GM19351 (cell line): ENCODE results near the gene SLC50A1.
"Not testable (repeated sequence)": the region's sequence is repeated elsewhere in the genome, so short reads cannot be mapped to it uniquely, and the experiment has no call there.

Experiments
- ATAC-seq: cut with Tn5 transposase; IDR thresholded peaks from one replicate; pipeline ENCODE4 v1.9.1; 2021; ENCODE audit warnings: mild to moderate bottlenecking, moderate library complexity; ENCODE audit not compliant: unreplicated experiment

SLC50A1 gene

DNA sequence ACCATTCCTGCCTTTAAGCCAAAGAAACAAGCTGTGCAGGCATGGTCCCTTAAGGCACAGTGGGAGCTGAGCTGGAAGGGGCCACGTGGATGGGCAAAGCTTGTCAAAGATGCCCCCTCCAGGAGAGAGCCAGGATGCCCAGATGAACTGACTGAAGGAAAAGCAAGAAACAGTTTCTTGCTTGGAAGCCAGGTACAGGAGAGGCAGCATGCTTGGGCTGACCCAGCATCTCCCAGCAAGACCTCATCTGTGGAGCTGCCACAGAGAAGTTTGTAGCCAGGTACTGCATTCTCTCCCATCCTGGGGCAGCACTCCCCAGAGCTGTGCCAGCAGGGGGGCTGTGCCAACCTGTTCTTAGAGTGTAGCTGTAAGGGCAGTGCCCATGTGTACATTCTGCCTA lies 1.3 kb upstream of the SLC50A1 start:
- ATAC-seq: no peak

DNA sequence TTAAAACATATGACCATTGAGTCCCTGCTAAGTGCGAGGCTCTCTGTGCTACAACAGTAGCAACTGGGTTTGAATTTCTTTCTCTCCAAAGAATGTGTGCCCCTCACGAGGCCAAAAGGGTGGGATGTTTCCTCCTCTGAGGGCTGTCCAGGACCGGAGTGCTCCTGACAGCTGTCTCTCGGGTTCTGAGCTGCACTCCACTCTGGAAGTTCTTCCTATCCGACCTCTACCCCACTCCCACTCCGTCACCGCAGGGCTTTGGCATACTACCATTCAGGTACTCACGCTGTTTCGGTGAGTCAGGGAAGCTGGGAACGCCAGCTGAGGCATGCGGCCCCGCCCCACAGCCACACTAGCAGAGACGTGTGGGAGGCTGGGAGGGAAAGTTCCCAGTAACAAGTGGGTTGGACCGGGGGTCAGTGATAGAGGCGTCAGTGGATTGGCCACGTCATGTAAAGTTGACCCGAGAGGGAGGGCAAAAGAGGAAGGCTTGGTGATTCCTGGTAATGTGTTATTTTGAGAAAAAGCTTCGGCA lies 705 bp upstream of the SLC50A1 start:
- no peak for ATAC-seq

DNA sequence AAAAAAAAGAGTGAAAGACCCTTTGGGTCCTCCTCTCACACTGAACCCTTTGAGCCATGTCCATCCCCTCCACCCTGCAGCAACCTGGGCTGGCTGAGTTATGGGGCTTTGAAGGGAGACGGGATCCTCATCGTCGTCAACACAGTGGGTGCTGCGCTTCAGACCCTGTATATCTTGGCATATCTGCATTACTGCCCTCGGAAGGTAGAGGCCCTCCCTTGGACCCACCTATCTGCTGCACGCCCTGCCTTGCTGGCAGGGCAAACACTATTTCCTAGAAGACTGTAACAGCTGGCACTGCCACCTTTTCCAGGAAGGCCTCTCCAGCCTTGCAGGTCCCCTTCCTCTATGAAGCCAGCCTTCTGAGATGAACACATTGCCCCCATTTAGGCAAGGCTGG lies 1.1 kb downstream of the SLC50A1 start:
- ATAC-seq: no peak

DNA sequence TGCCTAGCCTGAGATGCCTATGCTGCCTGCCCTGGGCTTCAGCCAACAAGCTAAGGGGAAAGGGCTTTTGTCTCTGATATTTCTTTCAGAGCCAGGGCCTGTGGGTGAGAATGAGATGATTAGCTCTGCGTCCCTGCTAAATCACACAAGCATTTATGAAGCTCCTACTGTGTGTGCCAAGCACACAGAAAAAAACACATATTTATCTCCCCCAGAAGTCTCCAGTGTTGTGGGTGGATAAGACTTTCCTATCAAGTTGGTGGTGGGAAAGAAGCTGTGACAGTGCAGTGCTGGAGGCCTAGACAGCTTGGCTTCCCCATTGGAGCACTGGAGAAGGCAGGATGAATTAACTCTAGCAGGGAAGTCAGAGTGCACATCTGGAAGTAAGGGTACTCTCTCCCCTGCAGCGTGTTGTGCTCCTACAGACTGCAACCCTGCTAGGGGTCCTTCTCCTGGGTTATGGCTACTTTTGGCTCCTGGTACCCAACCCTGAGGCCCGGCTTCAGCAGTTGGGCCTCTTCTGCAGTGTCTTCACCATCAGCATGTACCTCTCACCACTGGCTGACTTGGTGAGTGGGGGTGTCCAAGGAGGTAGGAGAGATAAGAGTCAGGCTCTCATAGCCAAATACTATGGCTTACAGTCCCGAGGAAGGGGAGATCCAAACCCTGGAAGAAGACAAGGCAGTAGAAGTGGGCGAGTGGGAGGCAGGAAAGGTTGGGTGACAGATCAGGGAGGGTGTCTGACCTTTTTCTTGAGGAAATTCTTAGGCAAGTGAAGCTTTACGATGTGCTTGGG lies 1.7 kb downstream of the SLC50A1 start:
- ATAC-seq: no peak

DNA sequence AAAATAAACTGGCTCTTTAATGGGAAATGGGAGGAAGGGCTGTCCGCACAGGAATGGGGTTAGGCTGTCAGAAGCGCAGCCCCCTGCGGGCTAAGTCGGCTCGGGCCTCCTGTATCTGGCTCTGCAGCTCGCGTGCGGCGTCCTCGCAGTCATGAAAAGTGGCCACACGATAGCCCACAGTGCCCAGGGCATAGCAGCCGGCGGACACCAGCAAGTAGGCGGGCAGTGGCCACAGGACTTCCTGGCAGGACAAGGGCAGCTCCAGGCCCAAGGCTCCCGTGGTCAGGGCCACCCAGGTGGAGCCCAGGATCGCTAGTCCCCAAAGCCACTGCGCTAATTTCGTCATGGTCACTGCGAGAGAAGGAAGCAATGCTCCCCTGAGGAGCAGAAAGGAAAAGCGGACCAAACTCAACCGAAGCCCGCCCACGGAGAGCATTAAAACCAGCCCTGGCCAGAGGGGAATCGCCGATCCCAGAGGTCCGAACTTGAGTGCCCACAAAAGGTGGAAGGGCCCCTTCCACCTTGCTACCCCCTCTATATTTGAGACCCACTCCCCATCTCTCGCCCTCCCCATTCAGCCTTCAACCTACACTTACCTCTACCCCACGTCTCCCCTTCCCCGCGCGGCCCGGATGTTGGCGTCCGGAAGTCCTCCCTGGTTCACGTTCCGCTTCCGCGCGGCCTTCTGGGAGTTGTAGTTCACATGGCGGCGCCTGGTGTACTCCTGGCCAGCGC lies 4.4 kb downstream of the SLC50A1 start, which contains the start of gene DPM3:
Gene DPM3, minus strand, starts transcription at position 637 of the 735 bp plus-strand sequence. Its CDS starts 291 bp downstream, at position 346.
- peak; percentile 76 for ATAC-seq

DNA sequence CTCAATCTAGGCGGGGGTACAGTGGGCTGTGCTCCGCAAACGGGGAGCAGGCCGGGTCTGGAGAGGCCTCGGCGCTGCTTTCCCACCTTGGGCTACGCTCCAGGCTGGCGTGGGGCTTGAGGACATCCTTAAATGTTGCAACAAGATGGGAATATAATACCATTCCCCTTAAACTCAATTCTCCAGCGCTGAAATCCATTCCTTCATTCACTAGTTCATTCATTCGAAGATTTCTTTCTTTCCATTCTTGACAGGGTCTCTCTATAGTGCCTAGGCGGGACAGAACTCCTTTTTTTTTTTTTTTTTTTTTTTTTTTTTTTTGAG lies 4.9 kb downstream of the SLC50A1 start:
- ATAC-seq: no peak

DNA sequence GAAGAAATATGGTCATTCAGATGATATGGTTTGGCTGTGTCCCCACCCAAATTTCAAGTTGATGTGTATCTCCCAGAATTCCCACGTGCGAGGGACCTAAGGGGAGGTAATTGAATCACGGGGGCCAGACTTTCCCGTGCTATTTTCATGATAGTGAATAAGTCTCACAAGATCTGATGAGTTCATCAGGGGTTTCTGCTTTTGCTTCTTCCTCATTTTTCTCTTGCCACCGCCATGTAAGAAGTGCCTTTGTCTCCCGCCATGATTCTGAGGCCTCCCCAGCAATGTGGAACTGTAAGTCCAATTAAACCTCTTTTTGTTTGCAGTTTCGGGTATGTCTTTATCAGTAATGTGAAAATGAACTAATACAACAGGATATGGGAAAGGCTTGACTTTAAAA lies 6.1 kb downstream of the SLC50A1 start:
- ATAC-seq: no peak

DNA sequence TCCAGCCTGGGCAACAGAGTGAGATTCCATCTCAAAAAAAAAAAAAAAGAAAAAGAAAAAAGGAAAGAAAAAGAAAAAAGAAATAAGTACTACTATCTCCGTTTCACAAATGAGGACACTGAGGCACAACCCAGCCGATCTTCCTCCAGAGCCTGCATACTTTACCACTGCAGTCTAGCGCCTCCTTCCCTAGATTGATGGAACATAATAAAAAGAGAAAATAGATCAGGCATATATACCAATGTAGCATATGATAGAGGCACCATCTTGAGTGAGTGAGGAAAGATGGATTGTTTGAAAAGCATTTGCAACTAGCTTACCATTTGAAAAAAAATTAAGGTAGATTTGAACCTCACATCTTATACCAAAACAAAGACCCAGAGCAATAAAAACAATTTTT lies 9.8 kb downstream of the SLC50A1 start:
- ATAC-seq: no peak

DNA sequence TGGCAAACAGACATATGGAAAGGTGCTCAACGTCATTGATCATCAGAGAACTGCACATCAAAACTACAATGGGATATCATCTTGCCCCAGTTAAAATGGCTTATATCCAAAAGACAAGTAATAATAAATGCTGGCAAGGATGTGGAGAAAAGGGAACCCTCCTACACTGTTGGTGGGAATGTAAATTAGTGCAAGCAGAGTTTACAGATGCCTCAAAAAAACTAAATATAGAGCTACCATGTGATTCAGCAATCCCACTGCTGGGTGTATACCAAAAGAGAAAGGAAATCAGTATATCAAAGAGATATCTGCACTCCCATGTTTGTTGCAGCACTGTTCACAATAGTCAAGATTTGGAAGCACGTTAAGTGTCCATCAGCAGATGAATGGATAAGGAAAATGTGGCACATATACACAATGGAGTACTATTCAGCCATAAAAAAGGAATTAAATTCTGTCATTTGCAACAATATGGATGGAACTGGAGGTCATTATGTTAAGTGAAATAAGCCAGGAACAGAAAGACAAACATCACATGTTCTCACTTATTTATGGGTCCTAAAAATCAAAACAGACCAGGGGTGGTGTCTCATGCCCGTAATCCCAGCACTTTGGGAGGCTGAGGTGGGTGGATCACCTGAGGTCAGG lies 20.5 kb downstream of the SLC50A1 start:
- ATAC-seq: not testable (repeated sequence)

DNA sequence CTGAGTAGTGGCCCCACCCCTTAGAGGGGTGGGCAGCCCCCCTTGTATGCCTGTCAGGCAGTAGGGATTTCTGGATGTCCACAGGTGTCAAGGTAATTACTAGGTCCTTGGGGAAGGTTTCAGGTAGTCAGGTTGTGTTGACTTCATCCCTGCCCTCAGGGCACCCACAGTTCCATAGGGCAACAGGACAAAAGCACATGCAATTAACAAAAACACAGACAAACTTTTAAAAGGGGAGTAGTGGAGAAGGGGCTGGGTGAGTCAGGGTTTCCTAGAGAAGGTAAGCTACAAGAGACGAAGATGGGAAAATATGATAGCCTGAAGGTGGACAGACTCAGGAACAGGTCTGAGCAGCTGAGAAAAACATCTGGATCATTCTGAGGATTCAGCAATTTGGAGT lies 23.3 kb downstream of the SLC50A1 start:
- ATAC-seq: no peak

DNA sequence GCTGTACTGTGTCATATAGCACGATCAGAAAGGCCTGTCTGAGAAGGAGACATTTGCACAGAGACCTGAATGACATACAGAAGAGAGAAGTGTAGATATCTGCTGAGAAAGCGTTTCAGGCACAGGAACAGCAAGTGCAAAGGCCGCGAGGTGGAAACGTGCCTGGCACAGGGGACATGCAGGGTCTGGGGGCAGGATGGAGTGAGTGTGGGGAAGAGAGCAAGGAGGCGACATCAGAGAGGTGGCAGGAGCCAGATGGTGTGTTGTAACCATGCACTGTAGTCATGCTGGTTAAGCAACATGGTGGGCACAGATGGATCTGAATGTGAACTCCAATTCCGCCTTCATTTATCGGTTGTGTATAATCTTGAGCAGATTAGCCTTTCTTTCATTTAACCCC lies 24.5 kb downstream of the SLC50A1 start:
- ATAC-seq: no peak

DNA sequence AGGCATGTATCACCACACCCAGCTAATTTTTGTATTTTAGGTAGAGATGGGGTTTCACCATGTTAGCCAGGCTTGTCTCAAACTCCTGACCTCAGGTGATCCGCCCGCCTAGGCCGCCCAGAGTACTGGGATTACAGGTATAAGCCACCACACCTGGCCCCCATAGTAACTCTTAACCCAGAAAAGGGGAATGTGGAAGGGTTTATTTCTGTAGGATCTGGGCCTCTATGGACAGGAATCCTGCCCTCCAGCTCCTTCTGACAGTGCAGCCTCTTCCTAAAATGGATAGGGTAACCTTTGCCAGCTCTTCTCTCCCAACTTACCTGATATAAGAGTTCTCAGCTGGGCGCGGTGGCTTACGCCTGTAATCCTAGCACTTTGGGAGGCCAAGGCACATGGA lies 27.0 kb downstream of the SLC50A1 start:
- ATAC-seq: not testable (repeated sequence)

DNA sequence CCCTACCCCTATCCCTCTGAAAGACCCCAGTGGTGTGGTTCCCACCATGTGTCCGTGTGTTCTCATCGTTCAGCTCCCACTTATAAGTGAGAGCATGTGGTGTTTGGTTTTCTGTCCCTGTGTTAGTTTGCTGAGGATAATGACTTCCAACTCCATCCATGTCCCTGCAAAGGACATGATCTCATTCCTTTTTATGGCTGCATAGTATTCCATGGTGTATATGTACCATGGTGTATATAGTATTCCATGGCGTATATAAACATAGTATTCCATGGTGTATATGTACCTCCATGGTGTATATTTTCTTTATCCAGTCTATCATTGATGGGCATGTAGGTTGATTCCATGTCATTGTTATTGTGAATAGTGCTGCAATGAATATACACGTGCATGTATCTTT lies 28.1 kb downstream of the SLC50A1 start:
- not testable (repeated sequence) for ATAC-seq

DNA sequence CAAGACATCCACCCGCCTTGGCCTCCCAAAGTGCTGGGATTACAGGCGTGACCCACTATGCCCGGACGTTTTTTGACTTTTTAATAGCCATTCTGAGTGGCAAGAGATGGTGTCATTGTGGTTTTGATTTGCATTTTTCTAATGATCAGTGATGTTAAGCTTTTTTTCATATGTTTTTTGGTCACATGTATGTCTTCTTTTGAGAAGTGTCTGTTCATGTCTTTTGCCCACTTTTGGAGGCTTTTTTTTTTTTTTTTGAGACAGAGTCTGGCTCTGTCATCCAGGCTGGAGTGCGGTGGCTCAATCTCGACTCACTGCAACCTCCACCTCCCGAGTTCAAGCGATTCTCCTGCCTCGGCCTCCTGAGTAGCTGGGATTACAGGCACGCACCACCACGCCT lies 29.0 kb downstream of the SLC50A1 start:
- not testable (repeated sequence) for ATAC-seq

DNA sequence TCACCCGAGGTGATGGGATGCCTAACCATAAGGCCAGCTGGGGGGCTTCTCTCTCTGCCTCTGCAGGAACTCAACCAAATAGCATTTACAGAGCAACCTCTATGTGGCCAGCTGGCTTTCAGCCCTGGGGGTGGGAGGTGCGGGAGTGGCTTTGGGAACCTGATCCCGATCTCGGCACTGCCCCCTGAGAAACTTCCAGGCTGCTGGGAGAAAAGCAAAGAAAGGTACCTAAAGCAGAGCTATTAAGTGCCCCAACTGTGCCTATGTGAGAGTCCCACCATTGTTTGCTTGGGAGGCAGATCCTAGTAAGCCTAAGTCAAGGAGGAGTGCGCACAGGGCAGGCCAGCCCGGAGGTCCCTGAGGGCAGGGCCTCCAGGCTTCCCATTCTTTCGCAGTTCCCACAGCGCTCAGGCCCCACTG lies 30.4 kb downstream of the SLC50A1 start:
- no peak for ATAC-seq

DNA sequence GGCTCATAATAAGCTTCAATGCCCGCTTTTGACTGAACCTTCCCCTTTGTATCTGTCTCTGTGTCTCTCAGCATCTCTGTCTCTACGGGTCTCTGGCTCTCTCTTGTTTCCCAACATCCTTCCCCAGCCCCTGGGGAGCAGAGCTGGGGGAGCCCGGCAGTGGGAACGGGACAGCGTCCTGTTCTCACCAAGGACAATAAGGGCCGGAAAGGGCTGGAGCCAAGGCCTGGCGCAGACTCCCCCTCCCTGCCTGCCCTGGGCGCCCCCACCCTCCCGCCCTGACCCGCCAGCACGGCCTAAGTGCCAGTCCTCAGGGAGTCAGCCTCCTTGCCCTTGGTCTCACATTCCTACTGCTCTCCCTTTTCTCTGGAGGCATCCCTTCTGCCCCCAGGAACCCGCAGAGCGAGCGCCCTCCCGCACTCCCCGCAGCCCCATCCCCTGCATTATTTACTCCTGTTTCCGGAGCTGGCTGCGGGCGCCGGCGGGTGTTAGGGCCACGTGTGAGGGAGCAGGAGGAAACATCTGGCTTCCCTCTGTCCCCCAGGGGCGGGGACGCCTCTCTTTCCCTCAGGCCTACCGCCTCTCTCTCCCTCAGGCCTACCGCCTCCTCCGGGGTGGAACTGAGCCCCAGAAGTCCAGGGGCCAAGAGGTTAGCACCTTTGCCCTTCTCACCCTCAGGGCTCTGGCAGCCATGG lies 31.0 kb downstream of the SLC50A1 start:
- no peak for ATAC-seq

DNA sequence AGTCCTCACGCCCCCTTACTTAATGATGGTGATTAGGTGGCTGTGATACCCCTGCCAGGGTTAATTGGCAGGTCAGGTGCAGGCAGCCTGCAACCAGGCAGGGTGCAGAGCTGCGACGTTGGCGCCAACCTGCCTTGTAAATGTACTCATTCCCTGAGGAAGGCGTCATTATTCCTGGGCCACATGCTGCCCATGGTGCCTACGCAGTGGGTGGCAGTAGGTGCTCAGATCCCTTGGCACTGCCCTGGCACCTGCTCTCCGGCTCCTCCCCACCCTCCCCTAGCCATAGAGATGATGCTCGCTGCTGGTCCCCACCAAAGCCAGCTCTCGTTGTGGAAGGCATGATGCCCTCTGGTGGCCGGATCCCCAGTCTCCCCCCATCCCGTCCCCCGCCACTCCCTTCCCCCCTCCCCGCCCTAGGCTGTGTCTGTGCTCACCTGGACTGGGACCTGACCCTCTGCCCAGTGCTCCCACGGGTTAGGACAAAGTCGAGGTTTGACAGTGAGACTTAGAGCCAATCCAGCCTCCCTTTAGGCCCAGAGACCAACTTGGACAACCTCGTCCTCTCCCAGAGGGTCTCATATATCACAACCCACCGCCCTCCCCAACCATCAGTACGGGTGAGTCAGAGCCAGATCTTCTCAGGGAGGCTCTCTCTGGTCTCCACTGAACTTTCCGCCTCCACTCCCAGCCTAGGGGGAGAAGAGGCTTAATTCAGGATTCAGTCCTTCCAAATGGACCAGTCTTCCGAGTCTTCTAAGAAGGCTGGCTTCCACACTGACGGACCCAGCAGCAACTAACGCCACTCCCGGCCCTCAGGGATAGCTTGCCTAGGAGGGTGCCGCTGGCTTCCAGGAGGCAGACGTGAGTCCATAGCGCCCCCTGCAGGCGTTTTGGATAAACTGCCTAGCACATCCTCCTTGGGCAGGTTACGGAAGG lies 31.8 kb downstream of the SLC50A1 start:
- ATAC-seq: no peak

DNA sequence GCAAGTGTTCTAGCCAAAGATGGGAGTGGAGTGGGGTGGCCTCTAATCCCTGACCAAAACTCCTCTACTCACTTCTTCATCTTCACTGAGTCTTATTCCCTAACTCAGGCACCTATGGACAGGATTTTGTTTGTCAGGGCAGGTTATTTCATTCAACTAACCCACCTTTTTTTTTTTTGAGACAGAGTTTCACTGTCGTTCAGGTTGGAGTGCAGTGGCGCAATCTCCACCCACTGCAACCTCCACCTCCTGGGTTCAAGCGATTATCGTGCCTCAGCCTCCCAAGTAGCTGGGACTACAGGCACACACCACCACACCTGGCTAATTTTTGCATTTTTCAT lies 32.4 kb downstream of the SLC50A1 start:
- not testable (repeated sequence) for ATAC-seq

DNA sequence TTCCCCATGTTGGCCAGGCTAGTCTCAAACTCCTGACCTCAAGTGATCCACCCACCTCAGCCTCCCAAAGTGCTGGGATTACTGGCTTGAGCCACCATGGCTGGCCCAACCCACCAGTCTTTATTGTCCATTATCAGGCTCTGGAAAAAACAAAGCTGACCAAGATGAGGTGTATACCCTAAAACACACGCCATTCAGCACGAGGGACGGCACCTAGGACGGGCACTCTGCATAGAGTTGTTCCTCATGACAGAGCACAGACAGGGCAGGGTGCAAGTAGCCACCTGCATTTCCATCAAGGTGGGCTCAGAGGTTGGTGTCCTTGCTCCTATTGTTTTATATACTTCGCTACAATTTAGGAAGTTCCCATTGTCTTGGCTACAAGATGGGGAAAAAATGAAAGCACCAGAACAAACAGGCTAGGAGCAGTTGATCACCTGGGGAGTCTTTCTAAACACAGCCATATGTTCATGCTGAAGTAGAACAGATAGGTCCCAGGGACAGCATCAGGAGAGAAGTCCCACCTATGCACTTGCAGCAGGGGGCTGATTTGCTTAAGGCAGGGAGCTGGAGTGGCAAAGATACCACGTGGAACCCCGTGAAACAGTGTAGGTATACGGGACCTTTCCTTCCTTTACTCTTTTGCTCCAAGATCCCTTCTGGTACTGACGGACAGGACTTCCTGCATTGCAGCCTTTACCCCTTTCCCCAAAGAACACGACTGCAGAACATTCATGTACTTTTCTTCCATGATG lies 33.0 kb downstream of the SLC50A1 start:
- no peak for ATAC-seq
